NCI-H1930 (cell line): Measurements from ENCODE around the gene C16orf89.
A peak's percentile ranks its signal among the peaks of the same experiment; 100 is the strongest.
"Not testable (repeated sequence)": the region's sequence is repeated elsewhere in the genome, so short reads cannot be mapped to it uniquely, and the experiment has no call there.

Source experiments
- DNase-seq, 2 experiments: peaks; one replicate each; lab custom pipeline; 2025; lab: John Stamatoyannopoulos, UW

C16orf89 gene

GRCh38 chr16:5084802-5085201 lies 19.0 kb upstream of the C16orf89 start:
- DNase-seq = peak; percentile 7 to 40

GRCh38 chr16:5084099-5084731 lies 18.5 kb upstream of the C16orf89 start:
- DNase-seq = not testable (repeated sequence)

GRCh38 chr16:5083646-5084045 lies 17.9 kb upstream of the C16orf89 start:
- DNase-seq = not testable (repeated sequence)

- not testable (repeated sequence) for DNase-seq
Measured at GRCh38 chr16:5080996-5081395, 15.2 kb upstream of the C16orf89 start.

- not testable (repeated sequence) for DNase-seq
Measured at GRCh38 chr16:5080461-5080860, 14.7 kb upstream of the C16orf89 start.

GRCh38 chr16:5078626-5079025 lies 12.9 kb upstream of the C16orf89 start:
- DNase-seq = no peak

GRCh38 chr16:5077304-5077703 lies 11.5 kb upstream of the C16orf89 start:
- DNase-seq = no peak

- DNase-seq = no peak
Measured at GRCh38 chr16:5075637-5076036, 9.9 kb upstream of the C16orf89 start.

- not testable (repeated sequence) for DNase-seq
Measured at GRCh38 chr16:5073771-5074170, 8.0 kb upstream of the C16orf89 start.

GRCh38 chr16:5073279-5073629 lies 7.5 kb upstream of the C16orf89 start:
- DNase-seq = no peak

GRCh38 chr16:5072334-5073278 lies 6.8 kb upstream of the C16orf89 start:
- DNase-seq = no peak

- peak; percentile 84 to 93 for DNase-seq
Measured at GRCh38 chr16:5071681-5072333, 6.1 kb upstream of the C16orf89 start, which contains the start of gene ALG1. Gene ALG1 (plus strand): TSS chr16:5071843. CDS start chr16:5071850, 7 bp downstream.

GRCh38 chr16:5071341-5071680 lies 5.6 kb upstream of the C16orf89 start:
- DNase-seq = no peak

- DNase-seq = no peak
Measured at GRCh38 chr16:5070431-5071186, 4.9 kb upstream of the C16orf89 start.

- DNase-seq = no peak
Measured at GRCh38 chr16:5069854-5070253, 4.1 kb upstream of the C16orf89 start.

GRCh38 chr16:5069048-5069447 lies 3.3 kb upstream of the C16orf89 start:
- DNase-seq = no peak

GRCh38 chr16:5066511-5066910 lies 755 bp upstream of the C16orf89 start:
- DNase-seq = no peak

- DNase-seq = no peak
Measured at GRCh38 chr16:5065326-5065725, 430 bp downstream of the C16orf89 start.

GRCh38 chr16:5064915-5065314 lies 841 bp downstream of the C16orf89 start:
- DNase-seq = no peak

- peak in 1 of 2 experiments; percentile 15 for DNase-seq
Measured at GRCh38 chr16:5062790-5063765, 2.7 kb downstream of the C16orf89 start.

- DNase-seq = no peak
Measured at GRCh38 chr16:5062051-5062450, 3.7 kb downstream of the C16orf89 start.
